ENCODE measurements around the gene ATP9A.

DNA sequence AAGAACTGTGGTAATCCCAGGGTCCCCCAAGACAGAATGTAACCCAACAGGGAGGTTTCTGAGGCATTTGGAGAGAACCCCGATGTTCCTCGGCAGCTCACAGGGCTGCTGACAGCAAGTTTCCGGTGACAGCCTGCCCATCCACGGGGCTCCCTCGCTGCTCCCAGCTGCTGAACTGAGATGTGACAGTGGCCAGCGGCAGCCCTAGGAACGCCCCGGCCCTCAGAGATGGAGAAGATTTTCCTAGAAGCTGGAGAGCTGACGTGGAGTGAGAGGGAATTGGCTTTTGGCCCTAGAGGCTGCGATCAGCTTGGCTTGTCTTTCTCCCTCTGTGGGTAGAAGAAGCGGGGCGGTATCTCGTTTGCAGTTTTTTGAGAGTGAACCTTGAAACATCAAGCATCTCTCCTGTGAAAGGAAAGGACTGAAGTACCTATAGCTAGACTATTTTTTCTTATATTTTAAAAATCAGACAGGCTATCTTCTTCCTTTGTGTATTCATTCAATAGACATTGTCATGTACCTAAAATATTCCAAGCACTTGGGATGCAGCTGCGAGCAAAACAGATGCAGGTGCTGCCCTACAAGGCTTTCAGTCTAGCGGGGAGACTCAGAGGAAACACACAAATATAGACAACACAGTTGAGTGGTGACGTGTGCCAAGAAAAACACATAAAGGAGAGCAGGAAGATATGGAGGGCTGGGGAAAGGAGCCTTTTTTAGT lies 197.3 kb downstream of the ATP9A start:
- TF ChIP-seq CTCF (IDR thresholded peaks at IDR 0.05; ENCODE audit: poor library complexity, severe bottlenecking) (no peak), RAD21 (conservative IDR thresholded peaks at IDR 0.05) (no peak)

Data from neural cell (in vitro differentiated cells).